CD4-positive, CD25-positive, alpha-beta regulatory T cell (primary cell): Measurements from ENCODE around the gene CPTP. TPM values are rescaled to one million over a fixed set of nuclear protein-coding genes. Genes with fewer than 3 reads are reported as not detected.

ENCODE experiments used
- ATAC-seq, 2 donors: fragments of 150-1000 bp; cut with Tn5 transposase; one replicate each; pipeline ENCODE4 v1.10.0; 2021; ENCODE audit warnings: low read depth in 2 of 2, moderate number of reproducible peaks in 2 of 2, moderate library complexity in 1 of 2
- DNase-seq, 3 donors: peaks; one replicate each; pipeline versions ENCODE4 v3.0.0 to v3.0.0-alpha.2; 2012 to 2022; ENCODE audit warnings: mixed read lengths in 1 of 3
- H3K27ac ChIP-seq: one replicate; pipeline ENCODE4 v1.7.0; 2013; ENCODE audit warnings: mild to moderate bottlenecking, low read length; ENCODE audit not compliant: insufficient read depth, poor library complexity, severe bottlenecking
- H3K27me3 ChIP-seq: one replicate; pipeline ENCODE4 v1.7.0; 2013; ENCODE audit warnings: low read length; ENCODE audit not compliant: control insufficient read depth, insufficient read depth
- H3K36me3 ChIP-seq: one replicate; pipeline ENCODE4 v1.7.0; 2013; ENCODE audit warnings: mild to moderate bottlenecking, low read length, moderate library complexity; ENCODE audit not compliant: control insufficient read depth, insufficient read depth
- H3K4me1 ChIP-seq: 2 replicates; pipeline ENCODE4 v1.7.0; 2013; ENCODE audit warnings: mild to moderate bottlenecking, low read length; ENCODE audit not compliant: insufficient read depth, control insufficient read depth, poor library complexity, severe bottlenecking
- H3K4me3 ChIP-seq: one replicate; pipeline ENCODE4 v1.7.0; 2013; ENCODE audit warnings: low read depth, mild to moderate bottlenecking, low read length, moderate library complexity
- H3K9me3 ChIP-seq, 2 experiments: 1 replicate in 1 of 2; 2 replicates in 1 of 2; pipeline ENCODE4 v1.7.0; 2013; ENCODE audit warnings: low read length in 2 of 2, mild to moderate bottlenecking in 1 of 2, moderate library complexity in 1 of 2; ENCODE audit not compliant: control insufficient read depth in 2 of 2
- H3K27ac Mint-ChIP-seq, 3 donors: one replicate each; pipeline ENCODE4 v1.8.0; 2020 to 2022; ENCODE audit warnings: mild to moderate bottlenecking in 3 of 3, mixed read lengths in 3 of 3, moderate library complexity in 2 of 3
- H3K27me3 Mint-ChIP-seq: one replicate; pipeline ENCODE4 v1.8.0; 2022; ENCODE audit warnings: mild to moderate bottlenecking, mixed read lengths
- H3K36me3 Mint-ChIP-seq: one replicate; pipeline ENCODE4 v1.8.0; 2020; ENCODE audit warnings: mixed read lengths
- H3K4me1 Mint-ChIP-seq, 4 donors: one replicate each; pipeline ENCODE4 v1.8.0; 2020 to 2022; ENCODE audit warnings: mixed read lengths in 4 of 4, mild to moderate bottlenecking in 1 of 4
- H3K4me3 Mint-ChIP-seq, 4 donors: one replicate each; pipeline ENCODE4 v1.8.0; 2020 to 2022; ENCODE audit warnings: mild to moderate bottlenecking in 4 of 4, mixed read lengths in 4 of 4, moderate library complexity in 3 of 4
- H3K9me3 Mint-ChIP-seq, 7 donors: one replicate each; pipeline ENCODE4 v1.8.0; 2020 to 2022; ENCODE audit warnings: mixed read lengths in 7 of 7, mild to moderate bottlenecking in 3 of 7, moderate library complexity in 2 of 7
- polyA plus RNA-seq, 4 donors: library from polyadenylated mRNA; unstranded; fragments of 300-500 nt; fragmentation: Illumina TruSeq; gene quantifications; one replicate each; pipeline ENCODE4 v1.2.3, GENCODE V29; 2021
- total RNA-seq: library from RNA; stranded (reverse); gene quantifications from one replicate; pipeline ENCODE4 v1.2.3, GENCODE V29; 2022

Gene CPTP
- total and polyA plus RNA-seq, 5 donors from 2014 or later: 21.4 to 40.1 (median 29.9) TPM

DNA sequence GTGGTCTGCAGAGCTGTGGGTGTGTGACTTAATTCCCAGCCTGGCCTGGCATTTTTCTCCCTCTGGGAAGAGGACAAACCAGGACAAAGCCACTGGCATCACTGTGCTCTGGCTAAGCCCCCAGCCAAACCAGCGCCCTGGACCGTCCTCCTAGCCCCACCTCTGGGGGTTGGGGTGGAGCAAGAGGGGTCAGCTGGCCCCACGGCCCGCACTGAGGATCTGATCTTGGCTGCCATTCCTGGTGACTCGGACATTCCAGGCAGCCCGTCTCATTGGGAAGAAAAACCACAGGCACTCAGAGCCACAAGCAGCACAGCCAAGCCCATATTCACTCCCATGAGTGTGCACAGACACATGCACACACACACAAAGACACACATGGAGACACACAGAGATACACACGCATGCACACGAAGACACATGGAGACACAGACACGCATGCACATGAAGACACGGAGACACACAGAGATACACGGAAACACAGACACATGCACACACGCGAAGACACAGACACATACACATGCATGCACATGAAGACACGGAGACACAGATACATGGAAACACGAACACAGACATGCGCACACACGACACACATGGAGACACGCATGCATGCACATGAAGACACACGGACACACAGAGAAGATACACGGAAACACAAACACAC lies 36.0 kb downstream of the CPTP start:
- Mint-ChIP-seq H3K4me3 (peak overlapping the region in 1 of 4 donors; percentile 0), H3K36me3 (no peaks in the 10 kb centered on the region), H3K27me3 (peaks cover 22% of the 10 kb centered on the region), H3K27ac (no peak overlapping the region), H3K9me3 (no peaks in the 10 kb centered on the region), H3K4me1 (peaks cover 0 to 3% (median 1%) of the 10 kb centered on the region in 4 donors)
- H3K36me3 ChIP-seq: no peaks in the 10 kb centered on the region
- ATAC-seq: no peak
- no peak for DNase-seq
- no peak overlapping the region for H3K4me3 ChIP-seq
- H3K9me3 ChIP-seq: no peaks in the 10 kb centered on the region
- H3K27me3 ChIP-seq: no peaks in the 10 kb centered on the region
- H3K27ac ChIP-seq: no peak overlapping the region
- H3K4me1 ChIP-seq: peaks cover 8% of the 10 kb centered on the region

DNA sequence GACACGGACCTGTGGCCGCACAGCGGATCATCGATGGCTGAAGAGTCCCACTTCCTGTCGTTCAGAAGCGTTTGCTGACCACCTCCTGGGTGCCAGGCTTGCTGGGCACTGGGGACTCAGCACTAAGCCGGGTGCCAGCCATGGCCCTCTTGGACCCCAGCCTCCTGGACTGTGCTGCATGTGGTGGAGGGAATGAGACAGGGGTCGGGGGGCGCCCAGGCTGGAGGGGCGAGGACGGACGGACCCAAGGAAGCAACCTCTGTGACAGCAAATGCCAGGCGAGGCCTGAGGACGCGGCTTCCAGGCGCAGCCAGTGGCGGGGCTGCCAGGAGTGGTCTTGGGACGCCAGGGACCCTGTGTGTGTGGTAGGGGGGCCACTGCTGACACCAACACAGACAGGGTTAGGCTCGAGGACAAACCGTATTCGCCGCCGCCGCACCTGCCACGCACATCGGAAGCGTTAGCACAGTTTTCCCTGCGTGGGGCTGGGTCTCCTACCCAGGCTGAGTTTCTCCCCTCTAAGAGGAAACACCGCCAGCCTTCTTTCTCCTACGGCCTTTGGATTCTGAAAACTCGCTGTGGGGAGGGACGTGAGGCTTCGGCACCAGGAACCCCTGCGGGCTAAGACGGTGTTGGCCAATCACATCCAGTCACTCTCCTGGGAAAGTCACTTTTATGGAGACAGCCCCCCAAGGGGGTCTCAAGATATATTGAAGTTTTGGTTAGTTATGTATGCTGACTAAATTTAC lies 36.8 kb downstream of the CPTP start:
- peaks cover 22% of the 10 kb centered on the region for H3K27me3 Mint-ChIP-seq
- H3K4me1 Mint-ChIP-seq: peaks cover 0 to 3% (median 1%) of the 10 kb centered on the region in 4 donors
- no peak overlapping the region for H3K27ac ChIP-seq
- H3K9me3 Mint-ChIP-seq: no peaks in the 10 kb centered on the region
- H3K4me3 Mint-ChIP-seq: peak overlapping the region in 1 of 4 donors; percentile 0
- no peaks in the 10 kb centered on the region for H3K36me3 ChIP-seq
- no peak for ATAC-seq
- H3K27me3 ChIP-seq: no peaks in the 10 kb centered on the region
- H3K36me3 Mint-ChIP-seq: no peaks in the 10 kb centered on the region
- H3K4me1 ChIP-seq: peaks cover 7% of the 10 kb centered on the region
- no peak overlapping the region for H3K27ac Mint-ChIP-seq
- no peaks in the 10 kb centered on the region for H3K9me3 ChIP-seq
- no peak overlapping the region for H3K4me3 ChIP-seq
- no peak for DNase-seq

DNA sequence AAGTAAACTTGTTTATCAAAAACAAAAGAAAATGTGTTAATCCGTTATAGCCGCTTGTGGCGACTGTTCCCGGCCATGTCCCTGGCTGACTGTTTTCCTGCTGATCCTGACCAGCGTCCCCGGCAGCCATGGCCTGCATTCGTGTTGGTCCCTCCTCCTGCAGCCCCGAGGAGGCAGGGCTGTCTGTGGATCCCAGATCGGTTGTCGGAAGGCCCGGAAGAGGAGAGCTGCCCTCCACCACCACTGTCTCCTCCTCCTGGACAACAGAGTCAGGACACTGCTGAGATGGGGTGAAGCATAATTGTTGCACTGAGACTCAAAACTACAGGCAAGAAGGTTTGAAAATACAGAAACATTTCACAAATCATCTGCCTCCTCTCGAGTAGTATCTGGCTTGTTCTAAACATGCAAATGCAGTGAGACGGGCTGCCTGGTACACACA lies 37.4 kb downstream of the CPTP start:
- Histone ChIP-seq H3K9me3 (peaks cover 0 to under 1% of the 10 kb centered on the region in 2 experiments), H3K4me1 (peaks cover 7% of the 10 kb centered on the region), H3K27me3 (no peaks in the 10 kb centered on the region), H3K36me3 (no peaks in the 10 kb centered on the region), H3K4me3 (no peak overlapping the region), H3K27ac (no peak overlapping the region)
- ATAC-seq: no peak
- DNase-seq: no peak
- no peaks in the 10 kb centered on the region for H3K36me3 Mint-ChIP-seq
- peak overlapping the region in 1 of 4 donors; percentile 9 for H3K4me3 Mint-ChIP-seq
- H3K27ac Mint-ChIP-seq: no peak overlapping the region
- H3K9me3 Mint-ChIP-seq: no peaks in the 10 kb centered on the region
- peaks cover 0 to 3% (median 1%) of the 10 kb centered on the region in 4 donors for H3K4me1 Mint-ChIP-seq
- H3K27me3 Mint-ChIP-seq: peaks cover 22% of the 10 kb centered on the region

DNA sequence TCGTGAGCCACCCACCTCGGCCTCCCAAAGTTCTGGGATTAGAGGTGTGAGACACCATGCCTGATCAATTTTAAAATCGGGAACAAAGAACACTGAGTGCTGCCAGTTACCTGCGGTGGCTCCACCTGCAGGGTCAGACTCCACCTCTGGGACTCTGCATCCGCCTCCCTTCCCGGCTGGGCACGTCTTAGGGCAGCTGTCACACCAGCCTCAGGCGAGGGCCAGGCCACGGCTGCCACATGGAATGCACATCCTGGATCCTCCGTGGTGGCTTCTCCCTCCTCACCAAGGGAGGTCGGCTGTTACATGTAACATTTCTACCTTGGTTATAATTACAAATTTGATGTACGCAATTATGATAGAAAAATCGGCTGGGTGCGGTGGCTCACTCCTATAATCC lies 39.7 kb downstream of the CPTP start:
- Mint-ChIP-seq H3K27me3 (peaks cover 9% of the 10 kb centered on the region), H3K4me3 (no peak overlapping the region)
- no peaks in the 10 kb centered on the region for H3K4me1 ChIP-seq

DNA sequence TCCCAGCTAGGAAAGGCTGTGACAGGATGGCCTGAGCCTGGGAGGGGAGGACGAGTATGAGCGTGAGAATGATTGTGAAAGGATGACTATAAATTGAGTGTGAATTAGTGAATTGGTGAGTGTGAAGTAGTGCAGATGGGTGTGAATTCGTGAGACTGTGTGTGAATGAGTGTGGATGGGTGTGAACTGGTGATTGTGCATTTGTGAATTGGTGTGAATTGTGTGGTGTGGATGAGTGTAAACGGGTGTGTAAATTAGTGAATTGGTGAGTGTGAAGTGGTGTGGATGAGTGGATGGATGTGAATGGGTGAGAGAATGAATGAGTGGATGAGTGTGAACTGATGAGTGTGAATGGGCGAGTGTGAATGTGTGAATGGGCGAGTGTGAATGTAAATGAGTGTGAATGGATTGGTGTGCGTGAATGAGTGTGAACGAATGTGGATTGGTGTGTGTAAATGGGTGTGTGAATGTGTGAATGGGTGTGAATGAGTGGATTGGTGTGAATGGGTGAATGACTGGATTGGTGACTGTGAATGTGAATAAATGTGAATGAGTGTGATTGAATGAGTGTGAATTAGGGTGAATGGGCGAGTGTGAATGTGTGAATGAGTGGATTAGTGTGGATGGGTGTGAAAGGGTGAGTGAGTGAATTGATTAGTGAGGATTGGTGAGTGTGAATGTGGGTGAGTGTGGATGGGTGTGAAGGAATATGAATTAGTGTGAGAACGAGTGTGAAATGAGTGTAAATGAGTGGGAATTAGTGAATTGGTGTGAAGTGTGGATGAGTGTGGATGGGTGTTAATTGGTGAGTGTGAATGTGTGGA lies 41.5 kb downstream of the CPTP start:
- Mint-ChIP-seq H3K36me3 (no peaks in the 10 kb centered on the region), H3K4me1 (peaks cover 0 to 7% (median 0%) of the 10 kb centered on the region in 4 donors), H3K27me3 (peaks cover 6% of the 10 kb centered on the region), H3K9me3 (no peaks in the 10 kb centered on the region), H3K4me3 (no peak overlapping the region), H3K27ac (no peak overlapping the region)
- DNase-seq: no peak
- peaks cover 5% of the 10 kb centered on the region for H3K4me1 ChIP-seq
- peaks cover 0 to 5% of the 10 kb centered on the region in 2 experiments for H3K9me3 ChIP-seq
- H3K27ac ChIP-seq: no peak overlapping the region
- no peak for ATAC-seq
- H3K27me3 ChIP-seq: no peaks in the 10 kb centered on the region
- H3K36me3 ChIP-seq: no peaks in the 10 kb centered on the region
- no peak overlapping the region for H3K4me3 ChIP-seq

More for the DNA sequence above, 39.7 kb downstream of the CPTP start:
- H3K27ac Mint-ChIP-seq: no peak overlapping the region
- Histone ChIP-seq H3K4me3 (no peak overlapping the region), H3K9me3 (peaks cover 0 to 5% of the 10 kb centered on the region in 2 experiments), H3K36me3 (no peaks in the 10 kb centered on the region), H3K27me3 (no peaks in the 10 kb centered on the region), H3K27ac (no peak overlapping the region)
- no peak for DNase-seq
- H3K9me3 Mint-ChIP-seq: no peaks in the 10 kb centered on the region
- ATAC-seq: no peak
- peaks cover 0 to 2% (median under 1%) of the 10 kb centered on the region in 4 donors for H3K4me1 Mint-ChIP-seq
- no peaks in the 10 kb centered on the region for H3K36me3 Mint-ChIP-seq

DNA sequence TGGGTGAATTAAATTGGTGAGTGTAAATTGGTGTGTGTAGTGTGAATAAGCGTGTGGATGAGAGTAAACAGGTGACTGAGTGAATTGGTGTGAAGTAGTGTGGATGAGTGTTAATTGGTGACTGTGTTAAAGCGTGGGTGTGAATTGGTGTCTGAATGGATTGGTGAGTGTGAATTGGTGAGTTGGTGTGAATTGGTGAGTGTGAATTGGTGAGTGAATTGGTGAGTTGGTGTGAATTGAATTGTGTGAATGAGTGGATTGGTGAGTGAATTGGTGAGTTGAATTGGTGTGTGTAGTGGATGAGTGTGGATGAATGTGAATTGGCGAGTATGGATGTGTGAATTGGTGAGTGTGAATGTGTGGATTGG lies 42.1 kb downstream of the CPTP start:
- no peaks in the 10 kb centered on the region for H3K36me3 ChIP-seq
- no peak overlapping the region for H3K27ac ChIP-seq
- Mint-ChIP-seq H3K36me3 (no peaks in the 10 kb centered on the region), H3K4me1 (peaks cover 0 to 12% (median 0%) of the 10 kb centered on the region in 4 donors), H3K27ac (no peak overlapping the region), H3K27me3 (peaks cover 6% of the 10 kb centered on the region), H3K4me3 (no peak overlapping the region), H3K9me3 (no peaks in the 10 kb centered on the region)
- peaks cover 0 to 5% of the 10 kb centered on the region in 2 experiments for H3K9me3 ChIP-seq
- H3K4me1 ChIP-seq: peaks cover 11% of the 10 kb centered on the region
- no peak for ATAC-seq
- no peak for DNase-seq
- H3K27me3 ChIP-seq: no peaks in the 10 kb centered on the region
- no peak overlapping the region for H3K4me3 ChIP-seq

DNA sequence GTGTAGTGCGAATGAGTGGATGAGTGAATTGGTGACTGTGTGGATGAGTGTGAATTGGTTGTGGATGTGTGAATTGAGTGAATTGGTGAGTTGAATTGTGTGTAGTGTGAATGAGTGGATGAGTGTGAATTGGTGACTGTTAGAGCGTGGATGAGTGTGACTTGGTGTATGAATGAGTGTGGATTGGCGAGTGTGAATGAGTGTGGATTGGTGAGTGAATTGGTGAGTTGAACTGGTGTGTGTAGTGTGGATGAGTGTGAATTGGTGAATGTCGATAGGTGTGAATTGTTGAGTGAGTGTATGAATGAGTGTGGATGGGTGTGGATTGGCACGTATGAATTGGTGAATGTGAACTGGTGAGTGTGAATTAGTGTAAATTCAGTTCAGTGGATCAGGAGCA lies 42.7 kb downstream of the CPTP start:
- DNase-seq (peak in 1 of 3 donors; percentile 26), ATAC-seq (no peak)
- H3K4me1 Mint-ChIP-seq: peaks cover 0 to 16% (median 0%) of the 10 kb centered on the region in 4 donors
- Histone ChIP-seq H3K27ac (no peak overlapping the region), H3K9me3 (peaks cover 0 to 5% of the 10 kb centered on the region in 2 experiments), H3K36me3 (no peaks in the 10 kb centered on the region), H3K27me3 (no peaks in the 10 kb centered on the region), H3K4me1 (peaks cover 17% of the 10 kb centered on the region), H3K4me3 (no peak overlapping the region)
- H3K27ac Mint-ChIP-seq: no peak overlapping the region
- H3K27me3 Mint-ChIP-seq: no peaks in the 10 kb centered on the region
- no peaks in the 10 kb centered on the region for H3K36me3 Mint-ChIP-seq
- H3K4me3 Mint-ChIP-seq: no peak overlapping the region
- H3K9me3 Mint-ChIP-seq: no peaks in the 10 kb centered on the region
